22Rv1 (cell line): Measurements from ENCODE around the gene ZMYND15.

ENCODE experiments used
- ZFX ChIP-seq: fragments of 450-650 bp; IDR thresholded peaks from 2 replicates; pipeline ENCODE4 v1.6.1; 2017; ENCODE audit warnings: antibody characterized with exemption, borderline replicate concordance
- TF ChIP-seq, protein P1 (sequence below): fragments of 450-650 bp; IDR thresholded peaks from 2 replicates; pipeline ENCODE4 v1.5.1; 2017; ENCODE audit warnings: mild to moderate bottlenecking

DNA sequence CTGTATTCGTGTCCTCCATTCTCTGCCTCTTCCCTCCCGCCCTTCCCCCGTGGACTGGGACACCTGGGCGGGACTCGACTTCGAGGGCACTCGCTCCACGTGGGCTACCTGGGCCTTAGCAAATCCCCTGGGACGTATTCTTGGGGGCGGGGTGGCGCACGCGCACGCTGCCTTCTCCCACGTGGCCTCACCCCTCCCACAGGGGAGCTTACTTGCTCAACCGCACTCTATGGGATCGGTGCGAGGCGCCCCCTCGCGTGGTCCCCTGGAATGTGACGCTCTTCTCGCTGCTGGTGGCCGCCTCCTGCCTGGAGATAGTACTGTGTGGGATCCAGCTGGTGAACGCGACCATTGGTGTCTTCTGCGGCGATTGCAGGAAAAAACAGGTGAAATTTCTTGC lies 43.0 kb downstream of the ZMYND15 start:
- TF ChIP-seq, protein P1, sequence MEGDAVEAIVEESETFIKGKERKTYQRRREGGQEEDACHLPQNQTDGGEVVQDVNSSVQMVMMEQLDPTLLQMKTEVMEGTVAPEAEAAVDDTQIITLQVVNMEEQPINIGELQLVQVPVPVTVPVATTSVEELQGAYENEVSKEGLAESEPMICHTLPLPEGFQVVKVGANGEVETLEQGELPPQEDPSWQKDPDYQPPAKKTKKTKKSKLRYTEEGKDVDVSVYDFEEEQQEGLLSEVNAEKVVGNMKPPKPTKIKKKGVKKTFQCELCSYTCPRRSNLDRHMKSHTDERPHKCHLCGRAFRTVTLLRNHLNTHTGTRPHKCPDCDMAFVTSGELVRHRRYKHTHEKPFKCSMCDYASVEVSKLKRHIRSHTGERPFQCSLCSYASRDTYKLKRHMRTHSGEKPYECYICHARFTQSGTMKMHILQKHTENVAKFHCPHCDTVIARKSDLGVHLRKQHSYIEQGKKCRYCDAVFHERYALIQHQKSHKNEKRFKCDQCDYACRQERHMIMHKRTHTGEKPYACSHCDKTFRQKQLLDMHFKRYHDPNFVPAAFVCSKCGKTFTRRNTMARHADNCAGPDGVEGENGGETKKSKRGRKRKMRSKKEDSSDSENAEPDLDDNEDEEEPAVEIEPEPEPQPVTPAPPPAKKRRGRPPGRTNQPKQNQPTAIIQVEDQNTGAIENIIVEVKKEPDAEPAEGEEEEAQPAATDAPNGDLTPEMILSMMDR: no peak; the same call in 1 of the 2 replicates
- no peak for TF ChIP-seq ZFX
